Measurements from ENCODE around the gene EGR1. TPM values are rescaled to one million over a fixed set of nuclear protein-coding genes. Genes with fewer than 3 reads are reported as not detected.

The EGR1 gene
- total RNA-seq, 5 donors from 2014 or later (not counting 1 experiment from before 2014, with no cell fraction given), result 6.8 to 13.8 (median 8.0) TPM

GRCh38 chr5:138502121-138502520, 36.8 kb downstream of the EGR1 start:
- CTCF ChIA-PET, result interaction anchor here (0.6 to 3.2 kb wide), 7 partner anchors 9 to 52 kb away, joined by 3 to 41 read pairs (median 6); partner anchors contain the start of gene EGR1 (in 1 of the 2)
- Histone ChIP-seq H3K4me3 (ENCODE audit: control insufficient read depth in 1 of 2, extremely low read depth in 1 of 2, low read length in 1 of 2) (no peak overlapping the region), H3K4me1 (ENCODE audit: control insufficient read depth in 1 of 2, extremely low read depth in 1 of 2, insufficient read depth in 2 of 2, low read length in 2 of 2) (no peaks in the 10 kb centered on the region), H3K27ac (ENCODE audit: low read length) (no peak overlapping the region), H3K9me3 (no peaks in the 10 kb centered on the region), H3K27me3 (replicated peaks in 1 of 2; ENCODE audit: control insufficient read depth in 2 of 2, extremely low read depth in 1 of 2, insufficient read depth in 2 of 2, low read length in 1 of 2) (peaks cover 0 to 3% of the 10 kb centered on the region in 2 experiments), H3K36me3 (ENCODE audit: control insufficient read depth in 2 of 2, extremely low read depth in 1 of 2, insufficient read depth in 1 of 2, low read length in 1 of 2) (no peaks in the 10 kb centered on the region)
- Mint-ChIP-seq H3K4me3 (no peak overlapping the region), H3K9me3 (no peaks in the 10 kb centered on the region), H3K4me1 (peaks cover 0 to 2% (median 0%) of the 10 kb centered on the region in 3 donors), H3K27ac (no peak overlapping the region), H3K27me3 (no peaks in the 10 kb centered on the region), H3K36me3 (peaks cover under 1% of the 10 kb centered on the region)
- 94% methylated on average over 3 of the region's 4 CpGs for WGBS (ENCODE audit: insufficient coverage)
- ATAC-seq (replicated peaks in 1 of 4), result no peak
- no peak for DNase-seq
- POLR2A ChIA-PET, result interaction anchor here (0.6 to 0.7 kb wide), 2 partner anchors 73 to 278 kb away, joined by 3 read pairs; no protein-coding TSS in a partner anchor

- H3K36me3 ChIP-seq (ENCODE audit: control insufficient read depth in 2 of 2, extremely low read depth in 1 of 2, insufficient read depth in 1 of 2, low read length in 1 of 2), result peaks cover 0 to 2% of the 10 kb centered on the region in 2 donors
- H3K27me3 ChIP-seq (replicated peaks in 1 of 2; ENCODE audit: control insufficient read depth in 2 of 2, extremely low read depth in 1 of 2, insufficient read depth in 2 of 2, low read length in 1 of 2), result peaks cover 0 to 1% of the 10 kb centered on the region in 2 experiments
- H3K27ac ChIP-seq (ENCODE audit: low read length), result no peak overlapping the region
- no peak overlapping the region for H3K27ac Mint-ChIP-seq
- POLR2A ChIA-PET, result interaction anchor here (0.6 to 0.7 kb wide), 5 partner anchors 72 to 476 kb away, joined by 3 to 7 read pairs (median 3); no protein-coding TSS in a partner anchor
- H3K4me3 ChIP-seq (ENCODE audit: control insufficient read depth in 1 of 2, extremely low read depth in 1 of 2, low read length in 1 of 2), result no peak overlapping the region
- WGBS (ENCODE audit: insufficient coverage), result 84% methylated on average over 3 of the region's 11 CpGs
- no peak for ATAC-seq (replicated peaks in 1 of 4)
- no peaks in the 10 kb centered on the region for H3K9me3 ChIP-seq
- DNase-seq, result no peak
- H3K27me3 Mint-ChIP-seq, result no peaks in the 10 kb centered on the region
- H3K36me3 Mint-ChIP-seq, result peaks cover 4% of the 10 kb centered on the region
- no peaks in the 10 kb centered on the region for H3K9me3 Mint-ChIP-seq
- CTCF ChIA-PET, result interaction anchor here (0.7 to 3.2 kb wide), 10 partner anchors 10 to 414 kb away, joined by 3 to 43 read pairs (median 6); partner anchors contain the start of gene EGR1 (in 1 of the 2)
- H3K4me1 Mint-ChIP-seq, result peaks cover 0 to 2% (median 0%) of the 10 kb centered on the region in 3 donors
- H3K4me1 ChIP-seq (ENCODE audit: control insufficient read depth in 1 of 2, extremely low read depth in 1 of 2, insufficient read depth in 2 of 2, low read length in 2 of 2), result no peaks in the 10 kb centered on the region
- no peak overlapping the region for H3K4me3 Mint-ChIP-seq
Observed at GRCh38 chr5:138502521-138502920, 37.2 kb downstream of the EGR1 start.

DNA sequence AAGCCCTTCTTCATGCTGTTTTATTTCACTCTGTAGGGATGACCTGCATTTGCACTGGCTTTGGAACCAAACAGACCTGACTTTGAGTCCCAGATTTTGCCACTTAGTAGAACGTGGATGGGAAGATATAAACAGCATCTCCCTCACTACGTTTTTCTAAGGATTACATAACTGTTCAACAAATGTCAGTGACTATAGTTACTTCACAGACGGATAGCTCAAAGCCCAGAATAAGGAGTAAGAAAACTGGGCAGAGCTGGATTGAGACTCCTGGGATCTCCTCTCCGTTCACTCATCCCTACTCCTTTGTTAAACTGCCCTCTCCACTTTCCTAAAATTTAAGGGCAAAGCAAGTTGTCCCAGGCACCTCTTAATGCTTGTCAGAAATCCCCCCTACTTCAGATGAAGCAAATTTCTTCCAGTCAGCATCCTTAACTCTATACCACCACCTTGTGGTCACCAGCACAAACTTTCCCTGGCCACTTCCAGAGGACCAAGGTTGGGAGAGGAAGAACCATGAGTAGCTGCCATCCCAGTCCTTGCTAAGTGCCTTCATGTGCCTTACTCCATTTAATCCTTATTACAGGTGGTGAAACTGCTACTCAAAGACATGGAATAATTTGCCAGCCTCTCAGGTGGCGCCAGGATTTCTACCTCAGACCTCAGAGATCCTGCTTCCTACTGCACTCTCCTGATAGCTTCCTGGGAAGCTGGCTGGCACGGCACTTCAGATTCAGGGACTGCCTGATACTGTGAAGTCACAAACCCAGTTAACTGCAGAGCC, 38.4 kb downstream of the EGR1 start:
- H3K4me1 ChIP-seq (ENCODE audit: control insufficient read depth in 1 of 2, extremely low read depth in 1 of 2, insufficient read depth in 2 of 2, low read length in 2 of 2), result no peaks in the 10 kb centered on the region
- H3K27me3 ChIP-seq (replicated peaks in 1 of 2; ENCODE audit: control insufficient read depth in 2 of 2, extremely low read depth in 1 of 2, insufficient read depth in 2 of 2, low read length in 1 of 2), result no peaks in the 10 kb centered on the region
- no peaks in the 10 kb centered on the region for H3K9me3 Mint-ChIP-seq
- peaks cover 0 to 2% (median 0%) of the 10 kb centered on the region in 3 donors for H3K4me1 Mint-ChIP-seq
- CTCF ChIA-PET, result interaction anchor here (0.6 to 3.2 kb wide), 17 partner anchors 11 to 1983 kb away, joined by 3 to 43 read pairs (median 4); partner anchors contain the start of genes EGR1 (in 1 of the 2) and REEP2 (in 1 of the 2)
- POLR2A ChIA-PET, result no interaction called here
- peak overlapping the region in 1 of 2 donors; percentile 18 for H3K27ac Mint-ChIP-seq
- H3K36me3 Mint-ChIP-seq, result peaks cover 13% of the 10 kb centered on the region
- no peak overlapping the region for H3K27ac ChIP-seq (ENCODE audit: low read length)
- peak in 15 of 35 experiments; percentile 12 to 78 (median 22) for DNase-seq
- ATAC-seq (replicated peaks in 1 of 4), result peak; percentile 51 to 74 (median 68)
- no peak overlapping the region for H3K4me3 ChIP-seq (ENCODE audit: control insufficient read depth in 1 of 2, extremely low read depth in 1 of 2, low read length in 1 of 2)
- H3K4me3 Mint-ChIP-seq, result no peak overlapping the region
- H3K9me3 ChIP-seq, result no peaks in the 10 kb centered on the region
- WGBS (ENCODE audit: insufficient coverage), result 69% methylated on average over 3 of the region's 6 CpGs
- H3K36me3 ChIP-seq (ENCODE audit: control insufficient read depth in 2 of 2, extremely low read depth in 1 of 2, insufficient read depth in 1 of 2, low read length in 1 of 2), result peaks cover 4 to 14% of the 10 kb centered on the region in 2 donors
- no peaks in the 10 kb centered on the region for H3K27me3 Mint-ChIP-seq

GRCh38 chr5:138504799-138505198, 39.5 kb downstream of the EGR1 start:
- no peak overlapping the region for H3K4me3 ChIP-seq (ENCODE audit: control insufficient read depth in 1 of 2, extremely low read depth in 1 of 2, low read length in 1 of 2)
- Mint-ChIP-seq H3K36me3 (peaks cover 20% of the 10 kb centered on the region), H3K27me3 (no peaks in the 10 kb centered on the region), H3K9me3 (no peaks in the 10 kb centered on the region), H3K27ac (no peak overlapping the region), H3K4me1 (peaks cover 0 to 2% (median 0%) of the 10 kb centered on the region in 3 donors), H3K4me3 (no peak overlapping the region)
- H3K27me3 ChIP-seq (replicated peaks in 1 of 2; ENCODE audit: control insufficient read depth in 2 of 2, extremely low read depth in 1 of 2, insufficient read depth in 2 of 2, low read length in 1 of 2), result no peaks in the 10 kb centered on the region
- DNase-seq (no peak), ATAC-seq (replicated peaks in 1 of 4) (no peak)
- peaks cover 8 to 24% of the 10 kb centered on the region in 2 donors for H3K36me3 ChIP-seq (ENCODE audit: control insufficient read depth in 2 of 2, extremely low read depth in 1 of 2, insufficient read depth in 1 of 2, low read length in 1 of 2)
- ChIA-PET POLR2A (interaction anchor here in 1 of 2 donors (0.6 kb wide), 2 partner anchors 39 to 55 kb away, joined by 3 to 8 read pairs; no protein-coding TSS in a partner anchor), CTCF (interaction anchor here (0.6 to 3.2 kb wide), 9 partner anchors 22 to 104 kb away, joined by 3 to 43 read pairs (median 3); partner anchors contain the start of gene EGR1 (in 1 of the 2))
- H3K9me3 ChIP-seq, result no peaks in the 10 kb centered on the region
- no peak overlapping the region for H3K27ac ChIP-seq (ENCODE audit: low read length)
- 90% methylated on average over 3 of the region's 4 CpGs for WGBS (ENCODE audit: insufficient coverage)
- H3K4me1 ChIP-seq (ENCODE audit: control insufficient read depth in 1 of 2, extremely low read depth in 1 of 2, insufficient read depth in 2 of 2, low read length in 2 of 2), result no peaks in the 10 kb centered on the region

DNA sequence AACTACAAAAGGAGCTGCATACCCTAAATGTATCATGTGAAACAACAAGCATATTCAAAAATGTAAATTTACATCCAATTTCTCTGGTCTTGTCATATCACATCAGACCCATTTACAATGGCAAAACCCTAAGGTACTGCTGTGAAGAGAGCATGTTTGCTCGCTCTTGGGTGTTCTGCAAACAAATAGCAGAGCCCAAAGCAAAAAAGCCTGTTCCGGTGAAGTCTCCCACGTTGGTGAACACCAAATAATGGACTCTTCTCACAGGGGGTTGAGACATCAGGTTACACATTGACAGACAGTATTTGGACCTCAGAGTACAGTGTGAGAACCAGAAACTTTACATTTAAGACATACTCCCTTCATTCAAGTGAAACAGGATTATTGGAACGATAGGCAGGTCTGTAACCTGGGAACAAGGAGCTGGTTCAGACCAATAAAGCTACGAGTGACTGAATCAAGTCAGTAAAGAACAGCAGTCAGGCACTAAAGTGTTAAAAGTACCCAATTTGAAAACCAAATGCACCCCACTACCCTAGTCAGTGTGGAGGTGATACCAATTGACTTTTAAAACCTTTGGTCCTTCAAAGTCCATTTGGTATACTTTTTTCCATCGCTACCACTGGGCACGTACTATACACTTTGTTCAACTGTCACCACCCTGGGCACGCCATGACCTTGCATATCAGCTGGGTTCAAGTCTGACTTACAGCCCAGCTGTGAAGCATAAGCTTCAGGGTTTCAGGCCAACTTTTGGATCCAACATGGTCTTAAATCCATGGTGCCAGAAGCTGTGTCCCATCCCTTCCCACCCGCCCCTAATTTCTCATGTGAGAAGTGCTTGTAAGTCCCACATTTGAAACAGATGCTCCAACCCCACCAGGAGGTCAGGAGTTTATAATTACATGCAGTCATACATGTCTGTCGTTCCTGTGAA, 41.4 kb downstream of the EGR1 start:
- Histone ChIP-seq H3K4me1 (ENCODE audit: control insufficient read depth in 1 of 2, extremely low read depth in 1 of 2, insufficient read depth in 2 of 2, low read length in 2 of 2) (no peaks in the 10 kb centered on the region), H3K27ac (ENCODE audit: low read length) (no peak overlapping the region), H3K4me3 (ENCODE audit: control insufficient read depth in 1 of 2, extremely low read depth in 1 of 2, low read length in 1 of 2) (no peak overlapping the region), H3K27me3 (replicated peaks in 1 of 2; ENCODE audit: control insufficient read depth in 2 of 2, extremely low read depth in 1 of 2, insufficient read depth in 2 of 2, low read length in 1 of 2) (no peaks in the 10 kb centered on the region), H3K9me3 (no peaks in the 10 kb centered on the region), H3K36me3 (ENCODE audit: control insufficient read depth in 2 of 2, extremely low read depth in 1 of 2, insufficient read depth in 1 of 2, low read length in 1 of 2) (peaks cover 8 to 39% of the 10 kb centered on the region in 2 donors)
- ATAC-seq (replicated peaks in 1 of 4) (no peak), DNase-seq (no peak)
- no peaks in the 10 kb centered on the region for H3K9me3 Mint-ChIP-seq
- H3K27ac Mint-ChIP-seq, result no peak overlapping the region
- ChIA-PET CTCF (interaction anchor here in 1 of 2 donors (0.6 to 1.0 kb wide), 2 partner anchors 57 to 58 kb away, joined by 3 read pairs; no protein-coding TSS in a partner anchor), POLR2A (interaction anchor here in 1 of 2 donors (0.6 kb wide), 1 partner anchor 103 kb away, joined by 3 read pairs; no protein-coding TSS in a partner anchor)
- H3K4me1 Mint-ChIP-seq, result peaks cover 0 to 2% (median 0%) of the 10 kb centered on the region in 3 donors
- no peaks in the 10 kb centered on the region for H3K27me3 Mint-ChIP-seq
- no peak overlapping the region for H3K4me3 Mint-ChIP-seq
- 97% methylated on average over 5 of the region's 10 CpGs for WGBS (ENCODE audit: insufficient coverage)
- H3K36me3 Mint-ChIP-seq, result peaks cover 30% of the 10 kb centered on the region
